ENCODE results near the gene CLASRP.

CLASRP gene

DNA sequence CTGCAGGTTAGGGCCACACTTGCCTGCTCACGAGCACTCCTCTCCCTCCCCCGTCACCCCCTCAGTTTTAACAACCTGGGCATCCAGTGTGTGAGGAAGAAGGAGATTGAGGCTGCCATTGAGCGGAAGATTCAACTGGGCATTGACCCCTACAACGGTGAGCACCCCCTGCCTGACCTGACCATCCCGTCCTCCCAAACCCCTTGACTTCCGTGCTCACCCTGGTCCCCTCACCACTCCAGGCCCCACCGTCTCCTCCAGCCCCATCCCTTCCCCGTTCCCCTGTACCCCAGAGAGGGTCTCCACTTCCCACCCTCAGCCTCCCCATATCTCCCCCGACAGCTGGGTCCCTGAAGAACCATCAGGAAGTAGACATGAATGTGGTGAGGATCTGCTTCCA, 13.6 kb upstream of the CLASRP start:
- FAIRE-seq = no peak
- DNase-seq (ENCODE audit: insufficient read length, low spot score) = no peak
- TF ChIP-seq, protein P1, sequence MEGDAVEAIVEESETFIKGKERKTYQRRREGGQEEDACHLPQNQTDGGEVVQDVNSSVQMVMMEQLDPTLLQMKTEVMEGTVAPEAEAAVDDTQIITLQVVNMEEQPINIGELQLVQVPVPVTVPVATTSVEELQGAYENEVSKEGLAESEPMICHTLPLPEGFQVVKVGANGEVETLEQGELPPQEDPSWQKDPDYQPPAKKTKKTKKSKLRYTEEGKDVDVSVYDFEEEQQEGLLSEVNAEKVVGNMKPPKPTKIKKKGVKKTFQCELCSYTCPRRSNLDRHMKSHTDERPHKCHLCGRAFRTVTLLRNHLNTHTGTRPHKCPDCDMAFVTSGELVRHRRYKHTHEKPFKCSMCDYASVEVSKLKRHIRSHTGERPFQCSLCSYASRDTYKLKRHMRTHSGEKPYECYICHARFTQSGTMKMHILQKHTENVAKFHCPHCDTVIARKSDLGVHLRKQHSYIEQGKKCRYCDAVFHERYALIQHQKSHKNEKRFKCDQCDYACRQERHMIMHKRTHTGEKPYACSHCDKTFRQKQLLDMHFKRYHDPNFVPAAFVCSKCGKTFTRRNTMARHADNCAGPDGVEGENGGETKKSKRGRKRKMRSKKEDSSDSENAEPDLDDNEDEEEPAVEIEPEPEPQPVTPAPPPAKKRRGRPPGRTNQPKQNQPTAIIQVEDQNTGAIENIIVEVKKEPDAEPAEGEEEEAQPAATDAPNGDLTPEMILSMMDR (IDR thresholded peaks at IDR 0.05; ENCODE audit: insufficient read depth, missing control alignments) = no peak

DNA sequence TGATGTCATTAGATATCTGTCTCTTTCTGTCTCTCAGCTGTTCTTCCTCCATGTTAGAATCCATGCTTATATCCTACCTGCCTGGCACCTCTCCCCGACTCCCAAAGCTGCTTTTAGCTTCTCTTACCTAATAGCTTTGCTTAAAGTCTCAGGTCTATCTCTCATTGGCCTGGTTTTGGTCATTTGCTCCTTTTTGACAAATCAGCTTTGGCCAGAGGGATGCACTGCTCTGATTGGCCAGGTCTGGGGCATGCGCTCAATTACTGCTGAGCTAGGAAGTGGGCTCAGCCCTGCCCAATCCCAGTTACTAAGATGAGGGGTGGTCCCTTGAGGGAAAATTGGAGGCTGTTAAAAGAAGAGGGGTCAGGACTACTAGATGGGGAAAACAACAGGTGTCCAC, 11.5 kb upstream of the CLASRP start:
- FAIRE-seq = no peak
- DNase-seq (ENCODE audit: insufficient read length, low spot score) = no peak
- TF ChIP-seq, protein P1 (IDR thresholded peaks at IDR 0.05; ENCODE audit: insufficient read depth, missing control alignments) = no peak

DNA sequence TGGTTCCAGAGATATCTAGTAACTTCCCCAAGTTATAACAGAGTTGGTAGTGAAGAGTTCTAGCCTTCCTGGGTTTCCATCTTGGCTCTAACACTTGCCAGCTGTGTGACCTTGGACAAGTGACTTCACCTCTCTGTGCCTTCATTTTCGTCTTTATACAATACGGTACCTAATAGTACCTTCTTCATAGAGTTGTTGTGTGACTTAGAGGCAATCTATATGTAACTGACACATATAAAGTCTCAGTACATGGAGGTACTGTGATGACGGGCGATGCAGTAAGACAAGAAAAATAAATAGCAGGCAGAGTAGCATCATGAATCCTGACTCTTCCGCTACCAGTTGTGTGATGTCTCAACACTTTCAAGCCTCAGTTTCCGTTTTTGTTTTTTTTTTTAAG, 8.0 kb upstream of the CLASRP start:
- FAIRE-seq = no peak
- TF ChIP-seq, protein P1 (IDR thresholded peaks at IDR 0.05; ENCODE audit: insufficient read depth, missing control alignments) = no peak
- DNase-seq (ENCODE audit: insufficient read length, low spot score) = no peak

DNA sequence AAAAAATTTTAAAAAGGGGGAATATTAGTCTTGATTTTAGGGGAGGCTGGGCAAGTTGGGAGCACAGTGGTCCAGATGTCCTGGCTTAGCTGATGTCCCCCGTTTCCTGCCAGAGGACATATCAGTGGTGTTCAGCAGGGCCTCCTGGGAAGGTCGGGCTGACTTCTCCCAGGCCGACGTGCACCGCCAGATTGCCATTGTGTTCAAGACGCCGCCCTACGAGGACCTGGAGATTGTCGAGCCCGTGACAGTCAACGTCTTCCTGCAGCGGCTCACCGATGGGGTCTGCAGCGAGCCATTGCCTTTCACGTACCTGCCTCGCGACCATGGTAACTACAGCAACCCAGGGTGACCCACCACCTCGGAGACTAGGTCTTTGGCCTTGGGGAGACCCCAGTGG, 6.4 kb upstream of the CLASRP start:
- no peak for FAIRE-seq
- TF ChIP-seq, protein P1 (IDR thresholded peaks at IDR 0.05; ENCODE audit: insufficient read depth, missing control alignments) = no peak
- DNase-seq (ENCODE audit: insufficient read length, low spot score) = no peak

DNA sequence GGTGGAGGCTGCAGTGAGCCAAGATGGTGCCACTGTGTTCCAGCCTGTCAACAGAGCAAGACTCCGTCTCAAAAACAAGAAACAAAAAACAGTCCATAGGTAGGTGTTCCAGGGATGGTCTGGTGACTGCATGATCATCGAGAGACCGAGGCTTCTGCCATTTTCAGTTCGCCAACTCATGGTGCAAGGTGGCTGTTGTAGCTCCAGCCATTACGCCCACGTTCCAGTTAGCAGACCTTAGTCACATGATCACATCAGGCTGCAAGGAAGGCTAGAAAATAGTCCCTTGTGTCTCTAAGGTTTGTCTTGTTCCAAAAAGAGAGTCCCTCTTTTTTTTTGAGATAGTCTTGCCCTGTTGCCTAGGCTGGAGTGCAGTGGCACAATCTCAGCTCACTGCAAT, 3.1 kb upstream of the CLASRP start:
- DNase-seq (ENCODE audit: insufficient read length, low spot score) (no peak), FAIRE-seq (no peak)
- TF ChIP-seq, protein P1 (IDR thresholded peaks at IDR 0.05; ENCODE audit: insufficient read depth, missing control alignments) = no peak

DNA sequence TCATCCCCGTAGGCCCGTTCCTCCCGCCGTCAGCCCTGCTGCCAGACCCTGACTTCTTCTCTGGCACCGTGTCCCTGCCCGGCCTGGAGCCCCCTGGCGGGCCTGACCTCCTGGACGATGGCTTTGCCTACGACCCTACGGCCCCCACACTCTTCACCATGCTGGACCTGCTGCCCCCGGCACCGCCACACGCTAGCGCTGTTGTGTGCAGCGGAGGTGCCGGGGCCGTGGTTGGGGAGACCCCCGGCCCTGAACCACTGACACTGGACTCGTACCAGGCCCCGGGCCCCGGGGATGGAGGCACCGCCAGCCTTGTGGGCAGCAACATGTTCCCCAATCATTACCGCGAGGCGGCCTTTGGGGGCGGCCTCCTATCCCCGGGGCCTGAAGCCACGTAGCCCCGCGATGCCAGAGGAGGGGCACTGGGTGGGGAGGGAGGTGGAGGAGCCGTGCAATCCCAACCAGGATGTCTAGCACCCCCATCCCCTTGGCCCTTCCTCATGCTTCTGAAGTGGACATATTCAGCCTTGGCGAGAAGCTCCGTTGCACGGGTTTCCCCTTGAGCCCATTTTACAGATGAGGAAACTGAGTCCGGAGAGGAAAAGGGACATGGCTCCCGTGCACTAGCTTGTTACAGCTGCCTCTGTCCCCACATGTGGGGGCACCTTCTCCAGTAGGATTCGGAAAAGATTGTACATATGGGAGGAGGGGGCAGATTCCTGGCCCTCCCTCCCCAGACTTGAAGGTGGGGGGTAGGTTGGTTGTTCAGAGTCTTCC, 1.3 kb upstream of the CLASRP start:
- no peak for FAIRE-seq
- TF ChIP-seq, protein P1 (IDR thresholded peaks at IDR 0.05; ENCODE audit: insufficient read depth, missing control alignments) = no peak

DNA sequence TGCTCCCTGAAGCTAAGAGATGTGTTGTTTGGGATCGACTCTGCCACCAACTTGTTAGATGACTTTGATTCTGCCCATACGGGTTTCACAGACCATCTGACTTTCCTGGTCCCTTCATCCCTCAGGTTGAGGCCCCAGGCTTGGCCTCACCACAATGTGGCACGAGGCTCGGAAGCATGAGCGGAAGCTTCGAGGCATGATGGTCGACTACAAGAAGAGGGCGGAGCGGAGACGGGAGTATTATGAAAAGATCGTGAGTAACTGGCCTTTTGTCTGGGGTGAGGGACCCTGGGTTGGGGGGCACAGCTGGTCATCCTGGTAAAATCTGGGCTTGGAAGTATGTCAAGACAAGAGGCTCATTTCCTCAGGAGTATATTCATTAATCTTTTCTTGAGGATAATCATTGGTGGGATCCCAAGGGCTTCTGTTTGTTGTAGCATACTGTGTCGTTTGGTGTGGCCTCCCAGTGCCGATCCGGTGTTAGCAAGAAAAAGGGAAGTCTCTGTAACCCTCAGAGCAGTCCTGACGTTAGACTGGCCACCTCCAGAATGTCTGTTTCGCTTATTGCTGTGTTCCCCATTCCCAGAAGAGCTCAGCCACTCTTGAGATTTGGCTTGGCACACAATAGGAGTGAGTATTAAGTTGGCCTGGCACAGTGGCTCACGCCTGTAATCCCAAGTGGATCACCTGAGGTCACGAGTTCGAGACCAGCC, 1.4 kb downstream of the CLASRP start:
- DNase-seq (ENCODE audit: insufficient read length, low spot score) = no peak
- FAIRE-seq = no peak
- TF ChIP-seq, protein P1 (IDR thresholded peaks at IDR 0.05; ENCODE audit: insufficient read depth, missing control alignments) = no peak

More for the DNA sequence above, 1.3 kb upstream of the CLASRP start:
- DNase-seq (ENCODE audit: insufficient read length, low spot score) = no peak

Measured in D721Med (cell line).